CD8-positive, alpha-beta memory T cell (primary cell): Measurements from ENCODE around the gene ABHD13. TPM values are rescaled to one million over a fixed set of nuclear protein-coding genes. Genes with fewer than 3 reads are reported as not detected.

Experiments used
- CTCF ChIA-PET: fragments of 350-600 bp; sonication (Branson Sonifier 250); formaldehyde crosslinking; loops from one replicate; lab custom pipeline; 2021; ENCODE audit warnings: antibody characterized with exemption; lab: Charles Lee
- POLR2A ChIA-PET: fragments of 350-600 bp; sonication (Branson Sonifier 250); formaldehyde crosslinking; loops from one replicate; lab custom pipeline; 2021; ENCODE audit warnings: antibody characterized with exemption; lab: Charles Lee
- DNase-seq, 5 donors: peaks; one replicate each; pipeline versions ENCODE4 v3.0.0 to v3.0.0-alpha.2; 2020 to 2022; ENCODE audit warnings: mixed read lengths in 1 of 5
- H3K27ac ChIP-seq: one replicate; pipeline ENCODE4 v1.7.0; 2013; ENCODE audit warnings: low read depth, mild to moderate bottlenecking, low read length, moderate library complexity
- H3K27me3 ChIP-seq: 2 replicates; pipeline ENCODE4 v1.7.0; 2013; ENCODE audit warnings: low read length, mild to moderate bottlenecking; ENCODE audit not compliant: insufficient read depth, poor library complexity, severe bottlenecking
- H3K36me3 ChIP-seq: 2 replicates; pipeline ENCODE4 v1.7.0; 2013; ENCODE audit warnings: mild to moderate bottlenecking, low read length, moderate library complexity; ENCODE audit not compliant: insufficient read depth
- H3K4me1 ChIP-seq: 2 replicates; pipeline ENCODE4 v1.7.0; 2013; ENCODE audit warnings: mild to moderate bottlenecking, low read length, moderate library complexity; ENCODE audit not compliant: insufficient read depth
- H3K4me3 ChIP-seq: 2 replicates; pipeline ENCODE4 v1.7.0; 2013; ENCODE audit warnings: mild to moderate bottlenecking, low read length
- H3K9me3 ChIP-seq: 2 replicates; pipeline ENCODE4 v1.7.0; 2013; ENCODE audit warnings: mild to moderate bottlenecking, low read length
- H3K27ac Mint-ChIP-seq, 8 donors: one replicate each; pipeline ENCODE4 v1.8.0; 2020 to 2021; ENCODE audit warnings: mixed read lengths in 8 of 8, mild to moderate bottlenecking in 6 of 8, inconsistent platforms in 3 of 8, moderate library complexity in 3 of 8
- H3K27me3 Mint-ChIP-seq, 2 donors: one replicate each; pipeline ENCODE4 v1.8.0; 2020 to 2021; ENCODE audit warnings: mixed read lengths in 2 of 2, mild to moderate bottlenecking in 1 of 2, moderate library complexity in 1 of 2
- H3K36me3 Mint-ChIP-seq, 3 donors: one replicate each; pipeline ENCODE4 v1.8.0; 2020 to 2021; ENCODE audit warnings: mixed read lengths in 3 of 3, inconsistent platforms in 1 of 3, mild to moderate bottlenecking in 1 of 3
- H3K4me1 Mint-ChIP-seq, 3 donors: one replicate each; pipeline ENCODE4 v1.8.0; 2020 to 2021; ENCODE audit warnings: mixed read lengths in 3 of 3, inconsistent platforms in 1 of 3, mild to moderate bottlenecking in 1 of 3
- H3K4me3 Mint-ChIP-seq, 7 donors: one replicate each; pipeline ENCODE4 v1.8.0; 2020 to 2021; ENCODE audit warnings: mixed read lengths in 7 of 7, mild to moderate bottlenecking in 6 of 7, moderate library complexity in 4 of 7, inconsistent platforms in 2 of 7
- H3K9me3 Mint-ChIP-seq, 5 donors: one replicate each; pipeline ENCODE4 v1.8.0; 2020 to 2022; ENCODE audit warnings: mixed read lengths in 5 of 5, mild to moderate bottlenecking in 3 of 5, moderate library complexity in 2 of 5, inconsistent platforms in 1 of 5
- polyA plus RNA-seq: library from polyadenylated mRNA; unstranded; fragments of 300-500 nt; fragmentation: Illumina TruSeq; gene quantifications from one replicate; pipeline ENCODE4 v1.2.3, GENCODE V29; 2021
- total RNA-seq, 2 experiments: library from RNA; stranded (reverse); gene quantifications; one replicate each; pipeline ENCODE4 v1.2.3, GENCODE V29; 2021

ABHD13 gene
- 1 to 10 TPM; 6.9 to 7.4 TPM for total RNA-seq
- polyA plus RNA-seq: 10.3 TPM

DNA sequence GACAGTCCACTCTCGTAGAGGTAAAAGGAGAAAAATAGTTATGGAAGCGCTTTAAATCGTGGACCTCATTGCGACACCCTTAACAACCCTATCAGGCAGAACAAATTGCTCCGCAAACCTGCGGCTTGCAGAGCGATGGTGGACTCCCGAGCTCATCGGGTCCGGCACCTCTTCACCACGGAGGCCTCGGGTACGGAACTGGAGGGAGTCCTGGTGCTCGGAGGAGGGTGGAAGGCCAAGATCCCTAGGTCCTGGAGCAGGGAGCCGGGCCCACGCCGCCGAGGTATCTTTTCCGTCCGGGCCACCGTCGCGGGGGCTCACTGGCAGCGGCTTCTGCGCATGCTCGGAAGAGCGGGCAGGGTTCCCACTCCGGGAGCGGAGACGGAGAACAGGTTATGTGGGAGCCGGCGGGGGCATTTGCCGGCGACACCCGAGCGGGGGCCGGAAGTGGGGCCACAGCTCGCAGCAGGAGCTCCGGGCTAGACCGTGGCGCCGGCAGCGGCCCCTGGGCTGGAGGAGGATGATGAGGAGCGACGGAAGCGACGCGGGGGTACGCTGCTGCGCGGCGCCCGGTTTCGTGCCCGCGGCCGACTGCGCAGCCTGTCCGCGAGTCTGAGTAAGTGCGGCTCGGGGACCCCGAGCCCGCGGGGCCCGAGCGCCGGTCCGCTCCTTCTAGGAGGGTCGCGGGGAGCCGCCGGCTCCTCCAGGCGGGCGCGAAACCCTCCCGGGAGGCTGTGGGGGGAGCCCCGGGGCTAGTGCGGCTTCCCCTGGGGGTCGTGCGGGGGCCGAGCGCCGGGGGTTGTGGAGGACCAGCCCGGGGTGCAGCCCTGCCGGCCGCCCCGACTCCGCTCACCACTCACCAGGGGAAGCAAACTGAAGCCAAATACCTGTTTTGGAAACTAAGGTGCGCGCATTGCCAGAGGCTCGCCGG is at the start of gene ABHD13:
TSS of gene ABHD13 (plus strand) at position 349 of the 931 bp plus-strand sequence. CDS start 10,827 bp downstream, outside the sequence.
- peak within 1 kb of the TSS; percentile 74 for H3K27ac ChIP-seq
- ChIA-PET CTCF (interaction anchor here (1.0 kb wide), 1 partner anchor 62 kb away, joined by 3 read pairs; no protein-coding TSS in a partner anchor), POLR2A (no interaction called here)
- H3K36me3 Mint-ChIP-seq: peaks cover 0 to 11% (median 0%) of the 10 kb centered on the region in 3 donors
- no peaks in the 10 kb centered on the region for H3K9me3 Mint-ChIP-seq
- peaks cover 51% of the 10 kb centered on the region for H3K4me1 ChIP-seq
- peak within 1 kb of the TSS; percentile 92 for H3K4me3 ChIP-seq
- peaks cover 57 to 78% (median 70%) of the 10 kb centered on the region in 3 donors for H3K4me1 Mint-ChIP-seq
- H3K27me3 Mint-ChIP-seq: peaks cover 0 to 6% of the 10 kb centered on the region in 2 donors
- H3K27ac Mint-ChIP-seq: peak within 1 kb of the TSS; percentile 90 to 100 (median 96)
- no peaks in the 10 kb centered on the region for H3K9me3 ChIP-seq
- H3K4me3 Mint-ChIP-seq: peak within 1 kb of the TSS; percentile 93 to 100 (median 95)
- H3K36me3 ChIP-seq: no peaks in the 10 kb centered on the region
- peak; percentile 84 to 96 (median 91) for DNase-seq
- H3K27me3 ChIP-seq: no peaks in the 10 kb centered on the region

DNA sequence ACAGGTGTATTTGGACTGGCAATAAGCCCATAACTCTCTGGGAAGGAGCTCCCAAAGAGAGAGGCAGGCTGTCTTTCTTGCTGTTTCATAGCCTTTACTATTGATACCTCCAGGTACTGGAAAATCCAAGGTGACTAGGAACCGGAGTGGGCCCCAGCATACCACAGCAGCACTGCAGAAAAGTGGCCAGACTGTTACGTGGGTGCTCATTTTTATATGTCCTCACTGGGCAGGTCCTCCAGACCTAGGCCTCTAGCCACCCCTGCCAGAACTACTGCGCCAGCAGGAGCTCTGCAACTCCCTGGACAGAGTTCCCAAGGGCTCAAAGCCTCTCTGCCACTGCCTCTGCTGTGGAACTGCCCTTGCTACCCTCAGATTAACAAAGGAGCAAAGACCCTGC is 49.3 kb upstream of the ABHD13 start:
- Histone ChIP-seq H3K27me3 (no peaks in the 10 kb centered on the region), H3K36me3 (no peaks in the 10 kb centered on the region), H3K27ac (no peak overlapping the region), H3K9me3 (no peaks in the 10 kb centered on the region), H3K4me3 (no peak overlapping the region), H3K4me1 (no peaks in the 10 kb centered on the region)
- POLR2A ChIA-PET: no interaction called here
- H3K27ac Mint-ChIP-seq: no peak overlapping the region
- H3K27me3 Mint-ChIP-seq: peaks cover 4 to 6% of the 10 kb centered on the region in 2 donors
- CTCF ChIA-PET: interaction anchor here (0.9 to 1.2 kb wide), 2 partner anchors 13 to 14 kb away, joined by 3 to 4 read pairs; no protein-coding TSS in a partner anchor
- no peaks in the 10 kb centered on the region for H3K4me1 Mint-ChIP-seq
- peaks cover 0 to 11% (median 0%) of the 10 kb centered on the region in 3 donors for H3K36me3 Mint-ChIP-seq
- no peak for DNase-seq
- H3K9me3 Mint-ChIP-seq: peaks cover 11 to 26% (median 23%) of the 10 kb centered on the region in 5 donors
- H3K4me3 Mint-ChIP-seq: no peak overlapping the region

DNA sequence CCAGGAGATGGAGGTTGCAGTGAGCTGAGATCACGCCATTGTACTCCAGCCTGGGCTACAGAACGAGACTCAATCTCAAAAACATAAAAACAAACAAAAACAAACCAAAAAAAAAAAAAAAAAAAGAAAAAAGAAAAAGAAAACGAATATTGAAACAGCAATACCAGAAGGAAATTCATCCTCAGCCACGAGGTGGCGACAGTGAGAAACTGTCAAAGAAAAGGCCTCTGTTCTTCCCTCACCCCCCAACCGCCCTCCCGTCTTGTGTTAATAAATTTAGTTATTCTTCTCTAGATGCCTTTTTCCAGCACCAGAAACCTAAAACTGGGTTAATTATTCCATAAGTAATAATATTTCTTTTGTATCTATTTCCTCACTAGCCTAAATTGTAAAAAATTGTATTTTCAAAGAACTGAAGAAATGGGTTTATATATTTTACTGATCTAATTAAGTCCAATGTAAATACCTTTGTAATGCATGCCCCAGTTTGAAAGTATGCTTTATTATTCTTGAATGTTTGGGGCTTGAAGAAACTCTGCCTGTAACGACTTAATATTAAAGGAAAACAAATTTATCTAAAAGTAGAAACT is 41.4 kb upstream of the ABHD13 start:
- CTCF ChIA-PET: interaction anchor here (0.7 to 0.8 kb wide), 2 partner anchors 43 to 397 kb away, joined by 3 read pairs; no protein-coding TSS in a partner anchor
- no peaks in the 10 kb centered on the region for H3K4me1 Mint-ChIP-seq
- no peaks in the 10 kb centered on the region for H3K36me3 ChIP-seq
- no peaks in the 10 kb centered on the region for H3K27me3 ChIP-seq
- peaks cover 0 to 6% (median 0%) of the 10 kb centered on the region in 3 donors for H3K36me3 Mint-ChIP-seq
- peaks cover 2 to 11% (median 5%) of the 10 kb centered on the region in 5 donors for H3K9me3 Mint-ChIP-seq
- H3K4me3 Mint-ChIP-seq: no peak overlapping the region
- H3K27me3 Mint-ChIP-seq: peaks cover 0 to 5% of the 10 kb centered on the region in 2 donors
- peak in 4 of 5 donors; percentile 28 to 62 (median 37) for DNase-seq
- no peaks in the 10 kb centered on the region for H3K9me3 ChIP-seq
- no peak overlapping the region for H3K27ac Mint-ChIP-seq
- POLR2A ChIA-PET: no interaction called here
- H3K4me1 ChIP-seq: no peaks in the 10 kb centered on the region
- H3K27ac ChIP-seq: no peak overlapping the region
- H3K4me3 ChIP-seq: no peak overlapping the region

DNA sequence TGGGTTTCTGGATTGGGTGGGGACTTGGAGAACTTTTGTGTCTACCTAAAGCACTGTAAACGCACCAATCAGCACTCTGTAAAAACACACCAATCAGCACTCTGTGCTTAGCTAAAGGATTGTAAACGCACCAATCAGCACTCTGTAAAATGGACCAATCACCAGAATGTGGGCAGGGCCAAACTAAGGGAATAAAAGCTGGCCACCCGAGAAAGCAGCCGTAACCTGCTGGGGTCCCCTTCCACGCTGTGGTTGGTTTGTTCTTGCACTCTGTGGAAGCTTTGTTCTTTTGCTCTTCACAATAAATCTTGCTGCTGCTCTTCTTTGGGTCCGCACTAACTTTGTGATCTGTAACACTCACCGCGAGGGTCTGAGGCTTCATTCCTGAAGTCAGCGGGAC is 40.1 kb upstream of the ABHD13 start:
- POLR2A ChIA-PET: no interaction called here
- no peak overlapping the region for H3K4me3 Mint-ChIP-seq

DNA sequence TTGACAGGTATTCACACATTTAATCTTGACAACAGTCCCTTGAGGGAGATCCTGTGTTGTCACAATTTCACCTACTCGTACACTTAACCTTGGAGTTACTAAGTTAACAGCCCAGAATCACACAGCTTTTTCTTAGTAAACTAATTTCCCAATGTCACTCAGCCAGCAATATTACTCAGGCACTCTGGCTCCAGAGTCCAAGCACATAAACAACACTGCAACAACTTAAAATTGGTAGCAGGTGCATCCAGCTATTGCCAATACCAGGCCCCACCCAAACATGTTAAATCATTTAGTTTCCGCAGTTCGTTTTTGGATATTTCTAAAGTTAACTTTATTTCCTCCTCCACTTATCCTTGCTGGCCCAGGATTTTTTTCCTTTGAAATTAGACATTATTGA is 35.5 kb upstream of the ABHD13 start:
- no peaks in the 10 kb centered on the region for H3K4me1 Mint-ChIP-seq
- DNase-seq: no peak
- Histone ChIP-seq H3K27ac (no peak overlapping the region), H3K36me3 (no peaks in the 10 kb centered on the region), H3K4me3 (no peak overlapping the region), H3K4me1 (no peaks in the 10 kb centered on the region), H3K27me3 (no peaks in the 10 kb centered on the region), H3K9me3 (no peaks in the 10 kb centered on the region)
- POLR2A ChIA-PET: no interaction called here
- H3K4me3 Mint-ChIP-seq: no peak overlapping the region
- H3K36me3 Mint-ChIP-seq: no peaks in the 10 kb centered on the region
- peaks cover 5 to 13% of the 10 kb centered on the region in 2 donors for H3K27me3 Mint-ChIP-seq
- H3K27ac Mint-ChIP-seq: no peak overlapping the region
- CTCF ChIA-PET: no interaction called here
- H3K9me3 Mint-ChIP-seq: no peaks in the 10 kb centered on the region

More for the DNA sequence above, 40.1 kb upstream of the ABHD13 start:
- no peak overlapping the region for H3K4me3 ChIP-seq
- no peak for DNase-seq
- peaks cover under 1 to 9% of the 10 kb centered on the region in 2 donors for H3K27me3 Mint-ChIP-seq
- no peaks in the 10 kb centered on the region for H3K4me1 Mint-ChIP-seq
- no peaks in the 10 kb centered on the region for H3K36me3 ChIP-seq
- H3K4me1 ChIP-seq: no peaks in the 10 kb centered on the region
- no peak overlapping the region for H3K27ac ChIP-seq
- peaks cover 0 to 7% (median 3%) of the 10 kb centered on the region in 5 donors for H3K9me3 Mint-ChIP-seq
- H3K27ac Mint-ChIP-seq: no peak overlapping the region
- no peaks in the 10 kb centered on the region for H3K9me3 ChIP-seq
- H3K36me3 Mint-ChIP-seq: no peaks in the 10 kb centered on the region
- H3K27me3 ChIP-seq: no peaks in the 10 kb centered on the region
- CTCF ChIA-PET: interaction anchor here (1.0 kb wide), 1 partner anchor 22 kb away, joined by 3 read pairs; no protein-coding TSS in a partner anchor

DNA sequence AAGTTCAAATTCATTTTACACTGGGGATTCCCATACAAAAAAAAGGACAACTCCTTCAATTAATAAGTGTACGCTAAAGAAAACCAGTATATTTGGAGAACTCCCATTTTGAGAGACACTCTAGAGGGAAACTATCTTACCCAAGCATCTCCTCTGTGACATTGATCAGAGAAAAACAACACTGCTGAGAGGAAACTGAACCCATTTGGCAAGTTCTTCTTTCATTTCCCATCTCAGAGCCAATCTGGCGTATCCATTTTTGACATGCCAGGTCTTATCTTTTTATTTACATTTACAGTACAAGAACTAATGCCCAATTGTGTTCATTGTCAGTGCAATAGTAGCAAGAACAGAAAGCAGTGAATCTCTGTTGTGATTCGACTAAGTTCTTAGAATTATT is 33.0 kb upstream of the ABHD13 start:
- DNase-seq: no peak
- Histone ChIP-seq H3K36me3 (no peaks in the 10 kb centered on the region), H3K4me3 (no peak overlapping the region), H3K4me1 (no peaks in the 10 kb centered on the region), H3K9me3 (no peaks in the 10 kb centered on the region), H3K27ac (no peak overlapping the region), H3K27me3 (no peaks in the 10 kb centered on the region)
- no peaks in the 10 kb centered on the region for H3K4me1 Mint-ChIP-seq
- no peak overlapping the region for H3K4me3 Mint-ChIP-seq
- ChIA-PET CTCF (no interaction called here), POLR2A (no interaction called here)
- no peaks in the 10 kb centered on the region for H3K36me3 Mint-ChIP-seq
- H3K27me3 Mint-ChIP-seq: peaks cover 9 to 32% of the 10 kb centered on the region in 2 donors
- no peaks in the 10 kb centered on the region for H3K9me3 Mint-ChIP-seq
- H3K27ac Mint-ChIP-seq: no peak overlapping the region

DNA sequence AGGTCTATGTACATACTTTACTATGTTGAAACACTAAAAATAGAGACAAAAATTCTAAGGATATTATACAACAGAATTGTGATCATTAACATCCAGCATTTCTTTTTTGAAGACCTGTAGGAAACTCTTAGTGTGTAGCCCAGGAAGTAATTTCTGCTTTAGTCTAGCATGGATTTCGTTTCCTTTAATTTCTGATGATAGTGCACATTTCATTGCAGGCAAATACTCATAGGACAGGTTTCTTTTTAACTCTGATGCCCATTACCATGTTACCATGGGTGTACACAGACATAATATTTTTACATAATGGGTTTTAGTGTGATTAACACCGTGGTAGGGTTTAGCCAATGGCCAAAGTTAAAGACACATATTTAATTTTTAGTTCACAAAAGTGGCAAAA is 29.9 kb upstream of the ABHD13 start:
- H3K36me3 ChIP-seq: no peaks in the 10 kb centered on the region
- Mint-ChIP-seq H3K27ac (no peak overlapping the region), H3K27me3 (peaks cover 10 to 39% of the 10 kb centered on the region in 2 donors), H3K36me3 (no peaks in the 10 kb centered on the region), H3K4me3 (no peak overlapping the region), H3K4me1 (no peaks in the 10 kb centered on the region), H3K9me3 (peaks cover 0 to under 1% (median 0%) of the 10 kb centered on the region in 5 donors)
- no peak overlapping the region for H3K27ac ChIP-seq
- DNase-seq: no peak
- ChIA-PET CTCF (no interaction called here), POLR2A (no interaction called here)
- no peak overlapping the region for H3K4me3 ChIP-seq
- no peaks in the 10 kb centered on the region for H3K9me3 ChIP-seq
- H3K27me3 ChIP-seq: no peaks in the 10 kb centered on the region
- no peaks in the 10 kb centered on the region for H3K4me1 ChIP-seq

DNA sequence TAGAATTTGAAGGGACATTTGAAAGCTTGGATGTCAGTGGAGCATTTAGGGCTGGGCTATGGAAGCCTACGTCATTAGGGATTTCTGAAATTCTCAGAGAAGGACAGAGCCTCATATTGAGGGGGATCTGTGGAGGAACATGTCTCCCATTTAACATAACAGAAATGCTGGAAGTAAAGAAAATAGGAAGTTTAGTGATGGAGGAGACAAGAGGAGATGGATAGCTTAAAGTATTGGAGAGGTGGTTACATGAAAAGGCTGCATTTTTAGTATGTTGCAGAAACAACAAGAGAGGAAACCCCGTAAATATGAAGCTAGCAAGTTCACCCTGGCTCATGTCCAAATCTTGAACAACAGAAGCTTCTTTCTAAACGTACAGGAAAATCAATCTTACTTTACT is 27.3 kb upstream of the ABHD13 start:
- H3K9me3 Mint-ChIP-seq: peaks cover 0 to 7% (median 3%) of the 10 kb centered on the region in 5 donors
- no peak overlapping the region for H3K27ac Mint-ChIP-seq
- ChIA-PET CTCF (no interaction called here), POLR2A (no interaction called here)
- no peak for DNase-seq
- no peaks in the 10 kb centered on the region for H3K4me1 Mint-ChIP-seq
- no peaks in the 10 kb centered on the region for H3K4me1 ChIP-seq
- no peaks in the 10 kb centered on the region for H3K9me3 ChIP-seq
- H3K36me3 ChIP-seq: no peaks in the 10 kb centered on the region
- H3K27me3 Mint-ChIP-seq: peaks cover 10 to 43% of the 10 kb centered on the region in 2 donors
- H3K36me3 Mint-ChIP-seq: no peaks in the 10 kb centered on the region
- H3K4me3 ChIP-seq: no peak overlapping the region
- H3K27me3 ChIP-seq: no peaks in the 10 kb centered on the region
- H3K4me3 Mint-ChIP-seq: no peak overlapping the region
- H3K27ac ChIP-seq: no peak overlapping the region
